Activated B cell treated with CpG ODN at 0.5 μM for 24 hours (primary cell): ENCODE results near the gene SLC35B2. TPM values are rescaled to one million over a fixed set of nuclear protein-coding genes. Genes with fewer than 3 reads are reported as not detected.
A peak's percentile ranks its signal among the peaks of the same experiment; 100 is the strongest.

ENCODE experiments used
- ATAC-seq: fragments of 200-7000 bp; cut with Tn5 transposase; one replicate; pipeline ENCODE4 v1.10.0; 2021; ENCODE audit warnings: low read depth, mild to moderate bottlenecking, moderate library complexity
- CTCF ChIA-PET: fragments of 350-600 bp; sonication (Branson Sonifier 250); formaldehyde crosslinking; loops from one replicate; lab custom pipeline; 2021; ENCODE audit warnings: antibody characterized with exemption; lab: Charles Lee
- POLR2A ChIA-PET: fragments of 350-600 bp; sonication (Branson Sonifier 250); formaldehyde crosslinking; loops from one replicate; lab custom pipeline; 2021; ENCODE audit warnings: antibody characterized with exemption; lab: Charles Lee
- DNase-seq: peaks from one replicate; pipeline ENCODE4 v3.0.0; 2022
- H3K27ac Mint-ChIP-seq: one replicate; pipeline ENCODE4 v1.8.0; 2020; ENCODE audit warnings: mixed read lengths
- H3K27me3 Mint-ChIP-seq: one replicate; pipeline ENCODE4 v1.8.0; 2021; ENCODE audit warnings: mixed read lengths
- H3K36me3 Mint-ChIP-seq: one replicate; pipeline ENCODE4 v1.8.0; 2021; ENCODE audit warnings: low read depth, mixed read lengths
- H3K4me1 Mint-ChIP-seq: one replicate; pipeline ENCODE4 v1.8.0; 2021; ENCODE audit warnings: mixed read lengths
- H3K4me3 Mint-ChIP-seq: one replicate; pipeline ENCODE4 v1.8.0; 2020; ENCODE audit warnings: mild to moderate bottlenecking, mixed read lengths
- H3K9me3 Mint-ChIP-seq: one replicate; pipeline ENCODE4 v1.8.0; 2020; ENCODE audit warnings: mixed read lengths
- CTCF ChIP-seq: fragments of 200-600 bp; IDR thresholded peaks from one replicate; pipeline ENCODE4 v1.8.0; 2022; ENCODE audit warnings: antibody characterized with exemption, mild to moderate bottlenecking
- intact Hi-C: fragments of 100-400 bp; cut with micrococcal nuclease; formaldehyde crosslinking; loops from one replicate; pipeline ENCODE4 v1.15.1; 2024
- total RNA-seq: library from RNA; stranded (reverse); gene quantifications from 2 replicates; pipeline ENCODE4 v1.2.3, GENCODE V29; 2022

SLC35B2 gene
- total RNA-seq, 1 donor from 2014 or later = 29.1 TPM

- H3K9me3 Mint-ChIP-seq = no peaks in the 10 kb centered on the region
- H3K27me3 Mint-ChIP-seq = no peaks in the 10 kb centered on the region
- peak overlapping the region; percentile 99 for H3K27ac Mint-ChIP-seq
- H3K4me1 Mint-ChIP-seq = peaks cover 77% of the 10 kb centered on the region
- POLR2A ChIA-PET = interaction anchor here (0.6 to 13.7 kb wide), 19 partner anchors 9 to 1519 kb away, joined by 3 to 549 read pairs (median 4); partner anchors contain the start of genes CDC5L, GTPBP2, HSP90AB1 and RPL7L1
- DNase-seq = peak; percentile 66
- peak overlapping the region; percentile 100 for H3K4me3 Mint-ChIP-seq
- peaks cover 54% of the 10 kb centered on the region for H3K36me3 Mint-ChIP-seq
- intact Hi-C loops = loop anchor here (1.0 to 10.0 kb wide), 12 partner anchors 7 to 1700 kb away; partner anchors contain the start of genes CDC5L, GTPBP2, LRRC73 and MRPL14
- CTCF ChIA-PET = interaction anchor here (0.9 to 3.2 kb wide), 8 partner anchors 10 to 95 kb away, joined by 3 to 12 read pairs (median 4); partner anchors contain the start of genes AARS2 and HSP90AB1
- ATAC-seq = peak; percentile 55
- TF ChIP-seq CTCF = no peak
These were observed 7.1 kb upstream of the SLC35B2 start for GRCh38 chr6:44264154-44265006.

DNA sequence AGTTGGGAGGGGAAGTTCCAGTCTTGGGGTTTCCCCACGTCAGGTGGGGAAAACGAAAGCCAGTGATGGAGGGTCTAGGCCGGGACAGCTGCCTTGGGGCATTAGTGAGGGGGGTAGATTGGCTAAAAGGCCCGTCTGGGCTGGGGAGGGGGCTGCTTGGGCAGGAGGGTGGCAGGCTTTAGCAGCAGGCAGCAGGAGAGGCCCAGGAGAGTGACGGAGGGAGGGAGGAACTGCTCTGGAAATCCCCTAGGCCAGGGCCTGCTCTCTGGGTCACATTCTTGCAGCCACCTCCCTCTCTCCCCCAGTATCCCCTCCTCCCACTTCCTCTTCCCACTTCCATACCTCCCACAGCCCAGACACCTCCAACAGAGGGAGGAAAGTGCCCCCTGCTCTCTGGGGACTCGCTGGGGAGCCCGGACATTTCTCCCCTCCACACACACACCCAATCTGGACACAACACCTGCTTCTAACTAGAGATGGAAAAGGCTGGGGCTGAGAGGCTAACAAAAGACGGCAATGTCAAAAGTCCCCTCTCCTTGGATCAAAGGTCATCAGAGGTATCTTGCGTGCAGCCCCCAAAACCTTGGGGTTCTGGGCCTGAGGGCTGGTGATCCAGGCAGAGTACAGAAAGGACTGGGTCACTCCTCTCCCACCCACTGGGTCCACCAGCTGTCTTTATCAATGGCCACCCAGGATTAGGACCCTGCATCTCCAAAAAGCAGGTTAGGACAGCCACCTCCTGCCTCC lies 6.2 kb upstream of the SLC35B2 start:
- CTCF ChIA-PET = interaction anchor here (0.9 to 3.2 kb wide), 7 partner anchors 9 to 91 kb away, joined by 3 to 12 read pairs (median 5); partner anchors contain the start of gene HSP90AB1
- peak; percentile 57 for DNase-seq
- H3K27ac Mint-ChIP-seq = peak overlapping the region; percentile 99
- POLR2A ChIA-PET = interaction anchor here (0.6 to 13.7 kb wide), 18 partner anchors 8 to 1518 kb away, joined by 3 to 549 read pairs (median 4); partner anchors contain the start of genes CDC5L, GTPBP2, HSP90AB1 and SLC29A1
- TF ChIP-seq CTCF = no peak
- H3K36me3 Mint-ChIP-seq = peaks cover 63% of the 10 kb centered on the region
- no peaks in the 10 kb centered on the region for H3K9me3 Mint-ChIP-seq
- peaks cover 78% of the 10 kb centered on the region for H3K4me1 Mint-ChIP-seq
- H3K4me3 Mint-ChIP-seq = peak overlapping the region; percentile 100
- no peaks in the 10 kb centered on the region for H3K27me3 Mint-ChIP-seq
- ATAC-seq = peak; percentile 3
- intact Hi-C loops = loop anchor here (1.0 to 10.0 kb wide), 8 partner anchors 17 to 1699 kb away; partner anchors contain the start of genes GTPBP2, LRRC73, MRPL14 and POLR1C

DNA sequence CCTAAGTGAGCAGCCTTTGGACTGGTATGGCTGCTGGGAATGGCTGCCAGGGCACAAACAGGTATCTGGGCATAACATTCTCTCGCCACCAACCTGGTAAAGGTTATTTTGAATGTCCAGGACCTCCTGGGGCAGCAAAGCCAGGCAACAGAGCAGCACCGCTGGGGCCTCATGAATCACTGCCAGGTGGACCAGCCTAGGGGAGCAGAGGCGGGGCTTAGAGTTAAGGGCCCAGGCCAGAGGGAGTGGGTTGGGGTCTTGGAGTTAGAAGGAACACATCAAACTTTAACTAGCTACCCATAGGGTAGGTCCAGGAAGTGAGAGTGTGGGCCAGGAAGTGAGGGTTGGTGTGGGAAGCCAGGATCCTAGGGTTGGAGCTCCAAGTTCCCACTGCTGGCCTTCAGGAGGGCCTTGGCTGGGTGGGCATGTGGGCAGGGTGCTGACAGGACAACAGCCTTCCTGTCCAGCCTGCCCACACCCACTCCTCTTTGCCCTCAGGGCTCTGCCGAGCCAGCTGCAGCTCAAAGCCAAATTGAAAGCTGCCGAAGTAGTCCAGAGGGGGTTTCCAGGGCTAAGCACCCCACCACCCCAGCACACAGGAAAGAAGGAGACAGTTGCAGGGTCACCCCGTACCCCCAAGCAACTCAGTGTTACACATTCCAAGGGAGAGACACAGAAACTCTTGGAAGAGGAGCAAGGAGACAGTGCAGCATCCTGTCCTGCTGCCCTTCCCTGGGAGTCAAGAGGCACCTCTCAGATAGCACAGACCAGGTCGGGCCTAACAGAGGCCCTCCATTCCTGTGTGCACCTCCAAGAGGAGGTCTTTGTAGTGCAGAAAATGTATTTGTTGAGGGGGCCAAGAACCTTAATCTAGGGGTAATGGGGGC lies 5.4 kb upstream of the SLC35B2 start:
- no peak for DNase-seq
- no peak for ATAC-seq
- Mint-ChIP-seq H3K27me3 (no peaks in the 10 kb centered on the region), H3K27ac (peak overlapping the region; percentile 99), H3K4me1 (peaks cover 83% of the 10 kb centered on the region), H3K4me3 (peak overlapping the region; percentile 100), H3K9me3 (no peaks in the 10 kb centered on the region), H3K36me3 (peaks cover 71% of the 10 kb centered on the region)
- no peak for TF ChIP-seq CTCF
- ChIA-PET CTCF (interaction anchor here (0.9 to 3.2 kb wide), 7 partner anchors 8 to 166 kb away, joined by 3 to 12 read pairs (median 4); partner anchors contain the start of genes AARS2 and HSP90AB1), POLR2A (interaction anchor here (0.6 to 13.7 kb wide), 9 partner anchors 7 to 1810 kb away, joined by 3 to 549 read pairs (median 5); partner anchors contain the start of genes GTPBP2, HSP90AB1 and SLC35B2)
- intact Hi-C loops = loop anchor here (5.0 to 10.0 kb wide), 5 partner anchors 548 to 1698 kb away; partner anchors contain the start of genes GTPBP2, LRRC73, POLR1C and SRF

GRCh38 chr6:44261581-44261980 lies 4.3 kb upstream of the SLC35B2 start:
- Mint-ChIP-seq H3K9me3 (no peaks in the 10 kb centered on the region), H3K27ac (peak overlapping the region; percentile 99), H3K27me3 (no peaks in the 10 kb centered on the region), H3K36me3 (peaks cover 75% of the 10 kb centered on the region), H3K4me3 (peak overlapping the region; percentile 100), H3K4me1 (peaks cover 77% of the 10 kb centered on the region)
- intact Hi-C loops = loop anchor here (5.0 to 10.0 kb wide), 5 partner anchors 547 to 1697 kb away; partner anchors contain the start of genes GTPBP2, LRRC73, POLR1C and SRF
- DNase-seq = no peak
- POLR2A ChIA-PET = interaction anchor here (0.6 to 13.7 kb wide), 5 partner anchors 6 to 557 kb away, joined by 3 to 549 read pairs (median 4); partner anchors contain the start of genes HSP90AB1 and SLC35B2
- CTCF ChIA-PET = interaction anchor here (1.4 to 1.7 kb wide), 2 partner anchors 10 to 43 kb away, joined by 4 to 5 read pairs; no protein-coding TSS in a partner anchor
- no peak for TF ChIP-seq CTCF
- ATAC-seq = no peak
